ENCODE data around the gene IFFO2.

GRCh38 chr1:18965206-18966173, 9.0 kb upstream of the IFFO2 start:
- TF ChIP-seq CTCF (IDR thresholded peaks at IDR 0.05) (no peak), EZH2 (IDR thresholded peaks at IDR 0.05; ENCODE audit: borderline replicate concordance, insufficient read depth, low read depth, low read length, poor library complexity, severe bottlenecking) (no peak)
